NCI-H2171 treated with DMSO at 0.1 percent for 48 hours (cell line): ENCODE data around the gene ALDH3A2.
"Not testable (repeated sequence)": the region's sequence is repeated elsewhere in the genome, so short reads cannot be mapped to it uniquely, and the experiment has no call there.

Source experiments
- DNase-seq: peaks from one replicate; lab custom pipeline; 2025; lab: John Stamatoyannopoulos, UW

ALDH3A2 gene

DNA sequence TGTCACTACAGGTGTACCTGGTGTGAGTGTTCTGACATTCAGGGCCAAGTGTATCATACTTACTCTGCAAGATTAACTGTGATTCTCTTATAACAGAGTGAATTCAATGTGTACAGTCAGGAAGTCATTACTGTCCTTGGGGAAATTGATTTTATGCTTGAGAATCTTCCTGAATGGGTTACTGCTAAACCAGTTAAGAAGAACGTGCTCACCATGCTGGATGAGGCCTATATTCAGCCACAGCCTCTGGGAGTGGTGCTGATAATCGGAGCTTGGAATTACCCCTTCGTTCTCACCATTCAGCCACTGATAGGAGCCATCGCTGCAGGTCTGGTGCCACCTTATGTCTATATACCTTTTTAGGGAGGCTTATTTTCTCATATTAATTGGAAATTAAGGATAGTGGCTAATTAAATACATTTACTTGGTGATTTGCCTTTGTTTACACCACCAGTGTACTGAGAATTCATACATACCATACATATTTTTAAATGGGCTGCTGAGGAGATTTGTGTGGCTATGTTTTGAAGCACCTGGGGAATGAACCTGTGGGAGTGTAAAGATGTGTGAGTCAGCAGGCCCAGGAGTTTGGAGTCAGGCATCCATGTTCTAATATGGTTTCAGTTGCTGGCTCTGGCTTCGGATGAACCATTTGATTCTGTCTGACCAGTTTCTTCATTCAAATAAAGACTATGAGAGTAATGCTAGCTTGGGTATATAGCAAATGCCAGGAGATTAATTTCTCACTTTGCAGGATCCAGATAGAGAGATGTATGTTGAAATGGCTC lies 3.1 kb downstream of the ALDH3A2 start:
- DNase-seq, result no peak

GRCh38 chr17:19652595-19652994 lies 4.0 kb downstream of the ALDH3A2 start:
- no peak for DNase-seq

GRCh38 chr17:19654342-19654886 lies 5.9 kb downstream of the ALDH3A2 start:
- DNase-seq, result no peak

DNA sequence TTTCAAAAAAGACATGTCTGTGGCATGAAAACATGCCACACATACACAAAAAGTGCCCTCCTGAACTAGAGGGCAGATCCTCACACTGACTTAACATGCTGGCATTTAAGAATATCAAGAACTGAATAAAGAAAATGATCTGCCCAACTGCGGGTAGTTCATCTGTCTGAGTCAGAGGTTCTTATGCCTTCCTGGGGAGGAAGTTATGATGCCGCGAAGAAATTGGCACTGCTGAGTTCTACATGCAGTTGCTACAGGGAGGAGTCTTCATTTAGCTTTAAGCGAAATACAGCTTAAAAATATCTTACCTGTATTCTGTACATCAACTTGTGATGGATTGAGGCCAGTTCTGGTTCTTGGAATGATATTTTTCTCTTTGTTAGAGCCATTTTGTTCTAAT lies 6.3 kb downstream of the ALDH3A2 start:
- DNase-seq, result no peak

GRCh38 chr17:19656336-19656735 lies 7.8 kb downstream of the ALDH3A2 start:
- DNase-seq, result no peak

GRCh38 chr17:19656851-19657581 lies 8.5 kb downstream of the ALDH3A2 start:
- no peak for DNase-seq

GRCh38 chr17:19659366-19660177 lies 11.0 kb downstream of the ALDH3A2 start:
- DNase-seq, result no peak

GRCh38 chr17:19660219-19660870 lies 11.8 kb downstream of the ALDH3A2 start:
- no peak for DNase-seq

GRCh38 chr17:19661121-19661520 lies 12.6 kb downstream of the ALDH3A2 start:
- no peak for DNase-seq

- no peak for DNase-seq
Observed at GRCh38 chr17:19663097-19663496, 14.5 kb downstream of the ALDH3A2 start.

GRCh38 chr17:19664136-19664820 lies 15.7 kb downstream of the ALDH3A2 start:
- no peak for DNase-seq

DNA sequence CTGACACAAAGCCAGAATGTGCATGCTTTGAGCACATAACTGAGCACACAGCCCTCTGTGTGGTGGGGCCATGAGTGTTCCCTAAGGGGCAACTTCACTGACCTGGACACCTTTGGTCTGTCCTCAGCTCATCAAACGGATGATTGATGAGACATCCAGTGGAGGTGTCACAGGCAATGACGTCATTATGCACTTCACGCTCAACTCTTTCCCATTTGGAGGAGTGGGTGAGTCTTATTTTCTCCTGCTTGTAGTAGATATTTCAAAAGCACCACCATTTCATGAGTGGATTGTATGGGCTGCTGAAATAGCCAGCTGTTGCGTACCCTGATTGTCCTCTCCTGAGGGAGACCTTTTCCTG lies 16.2 kb downstream of the ALDH3A2 start:
- DNase-seq, result no peak

DNA sequence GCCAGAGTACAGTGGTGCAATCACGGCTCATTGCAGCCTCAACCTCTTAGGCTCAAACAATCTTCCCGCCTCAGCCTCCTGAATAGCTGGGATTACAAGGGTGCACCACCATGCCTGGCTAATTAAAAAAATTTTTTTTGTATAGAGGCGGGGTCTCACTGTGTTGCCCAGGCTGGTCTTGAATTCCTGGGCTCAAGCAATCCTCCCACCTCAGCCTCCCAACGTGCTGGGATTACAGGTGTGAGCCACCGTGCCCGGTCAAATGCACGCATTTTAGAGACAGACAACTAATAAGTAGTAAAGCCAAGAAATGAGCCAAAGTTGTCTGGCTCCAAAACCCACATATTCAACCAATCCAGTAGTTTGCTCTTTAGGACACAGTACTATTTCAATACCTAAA lies 21.1 kb downstream of the ALDH3A2 start:
- not testable (repeated sequence) for DNase-seq

GRCh38 chr17:19670908-19671307 lies 22.4 kb downstream of the ALDH3A2 start:
- no peak for DNase-seq

DNA sequence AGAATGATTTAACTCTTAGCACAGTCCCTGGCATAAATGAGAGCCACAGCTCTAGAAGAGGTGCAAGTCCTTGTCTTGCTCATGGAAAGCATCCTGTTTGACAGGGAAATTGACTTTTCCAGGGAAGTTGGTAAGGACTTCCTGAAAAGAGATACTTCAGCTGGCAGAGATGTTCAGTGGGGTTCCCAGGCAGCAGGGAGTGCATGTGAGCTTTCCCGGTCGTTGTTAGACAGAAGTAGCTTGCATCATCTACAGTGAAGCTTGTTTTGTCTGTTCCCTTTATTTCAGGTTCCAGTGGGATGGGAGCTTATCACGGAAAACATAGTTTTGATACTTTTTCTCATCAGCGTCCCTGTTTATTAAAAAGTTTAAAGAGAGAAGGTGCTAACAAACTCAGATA lies 22.9 kb downstream of the ALDH3A2 start:
- no peak for DNase-seq

DNA sequence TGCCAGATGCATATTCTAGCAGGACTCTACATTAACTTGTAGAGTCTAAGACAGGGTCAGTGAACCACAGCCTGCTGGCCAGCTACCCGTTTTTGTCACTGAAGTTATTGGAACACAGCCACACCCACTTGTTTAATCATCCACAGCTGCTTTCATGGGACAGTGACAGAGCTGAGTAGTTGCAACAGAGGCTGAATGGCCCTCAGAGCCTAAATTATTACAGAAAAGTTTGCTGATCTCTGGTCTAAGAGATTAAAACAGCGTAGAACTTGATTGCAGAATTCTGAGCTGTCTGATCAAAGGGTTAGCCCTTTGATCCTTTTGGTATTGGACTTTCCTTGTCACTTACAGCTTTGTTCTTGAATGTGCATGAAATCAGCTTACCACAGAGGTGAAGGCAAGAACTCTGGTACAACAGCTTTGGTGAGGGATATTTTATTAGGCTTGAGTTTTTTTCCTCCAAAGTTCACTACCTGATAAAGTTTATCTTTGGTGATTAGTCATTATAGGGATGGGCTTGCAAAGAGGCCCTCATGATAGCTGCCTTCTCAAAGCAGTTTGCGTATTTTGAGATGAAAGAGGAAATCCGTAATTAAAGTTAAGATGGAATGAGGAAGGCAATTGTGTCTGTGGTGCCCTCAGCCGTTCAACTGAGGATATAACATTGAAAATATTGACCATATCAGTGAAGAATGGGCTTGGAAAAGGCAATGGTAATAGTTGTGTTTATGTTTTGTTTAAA lies 23.6 kb downstream of the ALDH3A2 start:
- no peak for DNase-seq

DNA sequence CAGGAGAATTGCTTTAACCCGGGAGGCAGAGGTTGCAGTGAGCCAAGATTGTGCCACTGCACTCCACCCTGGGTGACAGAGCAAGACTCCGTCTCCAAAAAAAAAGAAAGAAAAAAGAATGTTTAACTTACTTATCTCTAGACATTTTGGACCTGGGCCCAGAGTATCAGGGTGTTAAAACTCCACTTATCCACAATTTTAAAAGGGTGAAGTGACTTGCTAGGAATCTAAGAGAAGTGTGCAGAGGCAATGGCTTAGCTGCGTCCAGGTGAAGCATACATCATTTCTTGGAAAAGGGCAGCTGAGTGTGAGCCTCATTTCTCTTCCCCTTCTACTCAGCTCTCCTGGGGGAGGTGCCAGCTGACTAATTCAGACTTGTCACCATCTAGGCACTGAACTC lies 25.1 kb downstream of the ALDH3A2 start:
- DNase-seq, result no peak

- DNase-seq, result no peak
Observed at GRCh38 chr17:19676896-19677295, 28.3 kb downstream of the ALDH3A2 start.

- no peak for DNase-seq
Observed at GRCh38 chr17:19677736-19678379, 29.3 kb downstream of the ALDH3A2 start.
